GM12878 (cell line): ENCODE data around the gene WDR76. TPM values are rescaled to one million over a fixed set of nuclear protein-coding genes. Genes with fewer than 3 reads are reported as not detected.

Source experiments
- ATAC-seq: fragments of 200-7000 bp; cut with Tn5 transposase; 3 replicates; pipeline ENCODE4 v1.9.1; 2020; ENCODE audit warnings: mild to moderate bottlenecking, moderate library complexity
- BruUV-seq: library from RNA; stranded (reverse); fragments of 400-500 nt; replicated peaks from 2 replicates; lab custom pipeline; 2021; lab: Mats Ljungman, UMichigan
- CTCF ChIA-PET: fragments of 300-600 bp; sonication (Branson Sonifier 250); formaldehyde crosslinking; extraction: SDS; loops from one replicate; lab custom pipeline; 2021; ENCODE audit warnings: inconsistent platforms; lab: Yijun Ruan, JAX
- POLR2A ChIA-PET: fragments of 350-600 bp; formaldehyde crosslinking; extraction: SDS; loops from one replicate; lab custom pipeline; 2021; ENCODE audit warnings: inconsistent platforms; lab: Charles Lee
- RAD21 ChIA-PET: fragments of 300-600 bp; sonication (Branson Sonifier 250); formaldehyde crosslinking; loops from one replicate; lab custom pipeline; 2023; ENCODE audit warnings: antibody characterized with exemption; ENCODE audit not compliant: unreplicated experiment; lab: Charles Lee
- SMC1A ChIA-PET: fragments of 300-600 bp; sonication (Branson Sonifier 250); formaldehyde crosslinking; loops from one replicate; lab custom pipeline; 2023; ENCODE audit not compliant: unreplicated experiment, uncharacterized antibody; lab: Charles Lee
- DNase-seq: peaks from one replicate; pipeline ENCODE4 v3.0.0-alpha.2; 2011; ENCODE audit warnings: low read depth, low spot score
- FAIRE-seq: peaks from 3 replicates; lab custom pipeline; 2011; peaks lifted over from hg19 to GRCh38; lab: Jason Lieb, UNC
- H2AFZ ChIP-seq: 2 replicates; pipeline ENCODE4 v1.6.0; 2011; ENCODE audit warnings: low read depth, low read length, control low read depth; ENCODE audit not compliant: control insufficient read depth
- H3K27ac ChIP-seq: 2 replicates; pipeline ENCODE4 v1.5.1; 2011; ENCODE audit warnings: control low read depth; ENCODE audit not compliant: control insufficient read depth, insufficient read depth
- H3K27me3 ChIP-seq, 2 experiments: replicated peaks in 1 of 2; 2 replicates each; pipeline versions ENCODE4 v1.6.0 to v1.6.1; 2011; ENCODE audit warnings: low read length in 1 of 2; ENCODE audit not compliant: control insufficient read depth in 2 of 2, insufficient read depth in 2 of 2
- H3K36me3 ChIP-seq, 2 experiments: 2 replicates each; pipeline ENCODE4 v1.5.1; 2011; ENCODE audit warnings: low read length in 1 of 2; ENCODE audit not compliant: control insufficient read depth in 2 of 2, insufficient read depth in 2 of 2
- H3K4me1 ChIP-seq: 2 replicates; pipeline ENCODE4 v1.6.1; 2011; ENCODE audit warnings: mild to moderate bottlenecking, low read length, moderate library complexity, mixed read lengths; ENCODE audit not compliant: control insufficient read depth, insufficient read depth
- H3K4me2 ChIP-seq: 2 replicates; pipeline ENCODE4 v1.6.0; 2011; ENCODE audit warnings: control low read depth; ENCODE audit not compliant: control insufficient read depth, insufficient read depth
- H3K4me3 ChIP-seq: fragments of 200-600 bp; sonication (generic); 2 replicates; pipeline ENCODE4 v1.5.1; 2016
- H3K79me2 ChIP-seq: 2 replicates; pipeline ENCODE4 v1.6.0; 2011; ENCODE audit warnings: low read length; ENCODE audit not compliant: control insufficient read depth, insufficient read depth
- H3K9ac ChIP-seq: 2 replicates; pipeline ENCODE4 v1.8.0; 2011; ENCODE audit warnings: low read length, control low read depth, mixed read lengths; ENCODE audit not compliant: control insufficient read depth, insufficient read depth
- H3K9me3 ChIP-seq: replicated peaks from 3 replicates; pipeline ENCODE4 v1.5.1; 2011; ENCODE audit warnings: mild to moderate bottlenecking, low read length; ENCODE audit not compliant: control insufficient read depth, insufficient read depth
- H4K20me1 ChIP-seq: 2 replicates; pipeline ENCODE4 v1.6.0; 2011; ENCODE audit not compliant: control insufficient read depth, insufficient read depth
- CEBPB ChIP-seq, 2 experiments: fragments of 150-350 bp in 1 of 2; IDR thresholded peaks; 2 replicates each; pipeline ENCODE4 v1.6.1; 2012 to 2014; ENCODE audit warnings: low read depth in 2 of 2, low read length in 2 of 2, borderline replicate concordance in 1 of 2, inconsistent platforms in 1 of 2
- CHD1 ChIP-seq: IDR thresholded peaks from 2 replicates; pipeline ENCODE4 v1.6.1; 2012; ENCODE audit warnings: low read depth, low read length, improper control_type of control experiment
- HSF1 ChIP-seq: fragments of 150-350 bp; IDR thresholded peaks from 2 replicates; pipeline ENCODE4 v1.6.1; 2014; ENCODE audit warnings: mild to moderate bottlenecking, low read depth, low read length
- IKZF1 ChIP-seq: fragments of 450-650 bp; conservative IDR thresholded peaks from 2 replicates; pipeline ENCODE4 v1.6.1; 2017; ENCODE audit warnings: antibody characterized with exemption, mild to moderate bottlenecking
- IRF5 ChIP-seq: fragments of 450-650 bp; IDR thresholded peaks from 2 replicates; pipeline ENCODE4 v1.6.1; 2017; ENCODE audit warnings: borderline replicate concordance
- JUNB ChIP-seq: IDR thresholded peaks from 2 replicates; pipeline ENCODE4 v1.6.1; 2016; ENCODE audit warnings: antibody characterized with exemption, mild to moderate bottlenecking
- NFXL1 ChIP-seq: fragments of 450-650 bp; IDR thresholded peaks from 2 replicates; pipeline ENCODE4 v1.6.1; 2017; ENCODE audit warnings: antibody characterized with exemption, mild to moderate bottlenecking, borderline replicate concordance
- NR2C2 ChIP-seq: IDR thresholded peaks from 2 replicates; pipeline ENCODE4 v1.6.1; 2011; ENCODE audit warnings: borderline replicate concordance, low read depth; ENCODE audit not compliant: control insufficient read depth, insufficient read length
- NRF1 ChIP-seq: conservative IDR thresholded peaks from 2 replicates; pipeline ENCODE4 v1.6.1; 2011; ENCODE audit warnings: mild to moderate bottlenecking, low read depth, low read length, improper control_type of control experiment
- PML ChIP-seq: IDR thresholded peaks from 2 replicates; pipeline ENCODE4 v1.6.1; 2012; ENCODE audit warnings: low read length, inconsistent platforms
- POLR2A ChIP-seq: IDR thresholded peaks from 2 replicates; pipeline ENCODE4 v1.6.1; 2011; ENCODE audit warnings: low read depth, mild to moderate bottlenecking, low read length
- SMAD1 ChIP-seq: fragments of 450-650 bp; IDR thresholded peaks from 2 replicates; pipeline ENCODE4 v1.6.1; 2018; ENCODE audit warnings: mild to moderate bottlenecking, low read depth; ENCODE audit not compliant: partially characterized antibody
- YBX1 ChIP-seq: fragments of 450-650 bp; IDR thresholded peaks from 2 replicates; pipeline ENCODE4 v1.6.1; 2016; ENCODE audit warnings: antibody characterized with exemption
- ZBED1 ChIP-seq: IDR thresholded peaks from 2 replicates; pipeline ENCODE4 v1.6.1; 2016; ENCODE audit warnings: borderline replicate concordance
- ZNF274 ChIP-seq: IDR thresholded peaks from one replicate; pipeline ENCODE4 v1.8.0; 2011; ENCODE audit not compliant: insufficient read length, insufficient read depth
- ZNF622 ChIP-seq: fragments of 450-650 bp; IDR thresholded peaks from 2 replicates; pipeline ENCODE4 v1.6.1; 2017; ENCODE audit warnings: mild to moderate bottlenecking, inconsistent platforms
- ZNF687 ChIP-seq: fragments of 450-650 bp; IDR thresholded peaks from 2 replicates; pipeline ENCODE4 v1.6.1; 2017; ENCODE audit warnings: mild to moderate bottlenecking, moderate library complexity
- WGBS: methylation state at CpG from one replicate; pipeline ENCODE4 v1.1.6; 2016; ENCODE audit warnings: low lambda C conversion rate; ENCODE audit not compliant: insufficient replicate concordance, insufficient coverage; ENCODE audit errors: missing lambda C conversion rate; 5-methylcytosine and 5-hydroxymethylcytosine counted together
- in situ Hi-C: fragments of 300-500 bp; cut with MboI; formaldehyde crosslinking; loops from 9 replicates; pipeline ENCODE4 v1.14.3; 2018; ENCODE audit warnings: mixed read lengths
- intact Hi-C: fragments of 100-400 bp; cut with micrococcal nuclease; formaldehyde crosslinking; loops from one replicate; pipeline ENCODE4 v1.14.2; 2022; ENCODE audit not compliant: unreplicated experiment
- polyA plus RNA-seq, 11 experiments: library from polyadenylated mRNA; depleted of rRNA in 4 of 11; unstranded in 6 of 11; stranded (reverse) in 5 of 11; fragments of >200 nt; fragmentation: Nextera tagmentation in 4 of 11; fragmentation: Illumina TruSeq in 1 of 11; extraction: Ambion mirVana in 4 of 11; extraction: Trizol in 1 of 11; gene quantifications; 1 replicate in 1 of 11; 2 replicates in 10 of 11; pipeline versions ENCODE4 v1.2.1 to v1.2.3, GENCODE V29; 2011 to 2016; ENCODE audit warnings: inconsistent platforms in 2 of 11, missing spikeins in 2 of 11, low read depth in 1 of 11
- total RNA-seq, 4 experiments: library from RNA; depleted of rRNA in 3 of 4; stranded (reverse); fragments of >200 nt in 3 of 4; fragmentation: Illumina TruSeq in 1 of 4; extraction: Trizol in 1 of 4; gene quantifications; 2 replicates each; pipeline versions ENCODE4 v1.2.1 to v1.2.3, GENCODE V29; 2013 to 2021

Gene WDR76
- total and polyA plus RNA-seq, 10 of the 15 experiments (the other 5 are each of a cell fraction or from before 2014, with no cell fraction given), result 8.0 to 59.7 (median 34.5) TPM

GRCh38 chr15:43795197-43795596 lies 31.6 kb upstream of the WDR76 start:
- H3K27me3 ChIP-seq, result no peaks in the 10 kb centered on the region
- no peak overlapping the region for H3K9ac ChIP-seq
- 74% methylated on average over 2 of the region's 2 CpGs for WGBS
- no TSS peak for BruUV-seq
- H3K36me3 ChIP-seq, result peaks cover 5 to 30% of the 10 kb centered on the region in 2 experiments
- RAD21 ChIA-PET, result interaction anchor here (0.8 to 2.1 kb wide), 4 partner anchors 14 to 89 kb away, joined by 3 to 6 read pairs (median 4); partner anchors contain the start of gene ELL3
- POLR2A ChIA-PET, result interaction anchor here (0.5 to 5.9 kb wide), 6 partner anchors 9 to 42 kb away, joined by 3 to 48 read pairs (median 3); partner anchors contain the start of gene MFAP1
- H3K4me2 ChIP-seq, result peak overlapping the region; percentile 4; the same call in 1 of the 2 replicates
- peaks cover 26% of the 10 kb centered on the region for H3K4me1 ChIP-seq
- in situ Hi-C loops, result loop anchor here (10.0 to 25.0 kb wide), 2 partner anchors 930 to 1533 kb away; partner anchors contain the start of genes GANC and TMEM87A
- no peak for DNase-seq
- H4K20me1 ChIP-seq, result no peaks in the 10 kb centered on the region; the same call in none of the 2 replicates
- no peak overlapping the region for H3K27ac ChIP-seq
- CTCF ChIA-PET, result interaction anchor here (0.5 to 4.0 kb wide), 5 partner anchors 14 to 173 kb away, joined by 3 to 23 read pairs (median 6); partner anchors contain the start of gene ELL3
- no peak overlapping the region for H2AFZ ChIP-seq
- no peak for ATAC-seq
- no peak for FAIRE-seq
- TF ChIP-seq CEBPB (IDR thresholded peaks at IDR 0.05; ENCODE audit: borderline replicate concordance in 1 of 2, low read depth in 2 of 2, low read length in 2 of 2), result no peak
- TF ChIP-seq SMAD1, result no peak
- no peak for TF ChIP-seq ZNF622
- TF ChIP-seq POLR2A, result 0 out of 2 replicates have a peak, but pooled peaks have one; percentile 10
- TF ChIP-seq ZNF687, result no peak
- no peak for TF ChIP-seq YBX1
- TF ChIP-seq NRF1, result no peak
- 0 out of 2 replicates have a peak, but pooled peaks have one; percentile 39 for TF ChIP-seq PML
- TF ChIP-seq IRF5, result no peak
- TF ChIP-seq CHD1, result no peak
- no peak for TF ChIP-seq NFXL1
- no peak for TF ChIP-seq HSF1
- no peak for TF ChIP-seq ZBED1
- TF ChIP-seq IKZF1, result no peak
- TF ChIP-seq NR2C2, result no peak
- no peak for TF ChIP-seq ZNF274
- TF ChIP-seq JUNB, result no peak
- SMC1A ChIA-PET, result interaction anchor here (1.0 to 9.4 kb wide), 4 partner anchors 18 to 33 kb away, joined by 3 to 129 read pairs (median 4); partner anchors contain the start of genes ELL3 and MFAP1
- H3K79me2 ChIP-seq, result peaks cover 34% of the 10 kb centered on the region
- intact Hi-C loops, result no loop called here
- no peak overlapping the region for H3K4me3 ChIP-seq
- no peaks in the 10 kb centered on the region for H3K9me3 ChIP-seq
